RWPE1 (cell line): ENCODE data around the gene PPIB.

Experiments used
- CTCF ChIA-PET: fragments of 350-600 bp; sonication (Branson Sonifier 250); formaldehyde crosslinking; extraction: SDS; loops from one replicate; lab custom pipeline; 2021; lab: Yijun Ruan, JAX
- POLR2A ChIA-PET: fragments of 400-600 bp; formaldehyde crosslinking; extraction: SDS; loops from one replicate; lab custom pipeline; 2020; ENCODE audit warnings: antibody characterized with exemption; ENCODE audit not compliant: low non-redundant PET; lab: Yijun Ruan, JAX
- DNase-seq: peaks from one replicate; pipeline ENCODE4 v3.0.0; 2012; ENCODE audit warnings: low spot score
- H3K27ac ChIP-seq: fragments of 450-650 bp; 2 replicates; pipeline ENCODE4 v1.5.1; 2017
- TF ChIP-seq, protein P1 (sequence below): fragments of 450-650 bp; conservative IDR thresholded peaks from 2 replicates; pipeline ENCODE4 v1.5.1; 2017; ENCODE audit warnings: low read depth, mild to moderate bottlenecking

The PPIB gene

DNA sequence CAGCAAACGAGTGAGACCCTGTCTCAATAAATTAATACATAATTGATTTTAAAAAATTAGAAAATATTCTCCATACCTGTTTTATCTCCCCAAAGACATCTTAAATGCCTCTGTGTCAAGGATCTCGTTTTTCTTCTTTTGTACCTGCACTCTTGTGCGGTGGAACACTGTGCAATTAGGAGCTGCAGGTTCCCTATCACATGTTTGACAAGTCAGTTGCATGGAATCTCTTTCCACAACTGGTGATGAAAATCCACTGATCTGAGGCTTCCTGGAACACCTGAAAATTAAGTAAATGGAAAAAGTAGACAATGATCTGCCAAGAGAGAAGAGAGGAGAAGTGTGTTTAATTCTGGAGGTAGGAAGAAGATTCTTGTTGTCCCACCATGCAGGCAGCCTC, 14.2 kb downstream of the PPIB start:
- TF ChIP-seq, protein P1, sequence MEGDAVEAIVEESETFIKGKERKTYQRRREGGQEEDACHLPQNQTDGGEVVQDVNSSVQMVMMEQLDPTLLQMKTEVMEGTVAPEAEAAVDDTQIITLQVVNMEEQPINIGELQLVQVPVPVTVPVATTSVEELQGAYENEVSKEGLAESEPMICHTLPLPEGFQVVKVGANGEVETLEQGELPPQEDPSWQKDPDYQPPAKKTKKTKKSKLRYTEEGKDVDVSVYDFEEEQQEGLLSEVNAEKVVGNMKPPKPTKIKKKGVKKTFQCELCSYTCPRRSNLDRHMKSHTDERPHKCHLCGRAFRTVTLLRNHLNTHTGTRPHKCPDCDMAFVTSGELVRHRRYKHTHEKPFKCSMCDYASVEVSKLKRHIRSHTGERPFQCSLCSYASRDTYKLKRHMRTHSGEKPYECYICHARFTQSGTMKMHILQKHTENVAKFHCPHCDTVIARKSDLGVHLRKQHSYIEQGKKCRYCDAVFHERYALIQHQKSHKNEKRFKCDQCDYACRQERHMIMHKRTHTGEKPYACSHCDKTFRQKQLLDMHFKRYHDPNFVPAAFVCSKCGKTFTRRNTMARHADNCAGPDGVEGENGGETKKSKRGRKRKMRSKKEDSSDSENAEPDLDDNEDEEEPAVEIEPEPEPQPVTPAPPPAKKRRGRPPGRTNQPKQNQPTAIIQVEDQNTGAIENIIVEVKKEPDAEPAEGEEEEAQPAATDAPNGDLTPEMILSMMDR = no peak
- no peak for DNase-seq
- ChIA-PET CTCF (no interaction called here), POLR2A (no interaction called here)
- no peak overlapping the region for H3K27ac ChIP-seq

DNA sequence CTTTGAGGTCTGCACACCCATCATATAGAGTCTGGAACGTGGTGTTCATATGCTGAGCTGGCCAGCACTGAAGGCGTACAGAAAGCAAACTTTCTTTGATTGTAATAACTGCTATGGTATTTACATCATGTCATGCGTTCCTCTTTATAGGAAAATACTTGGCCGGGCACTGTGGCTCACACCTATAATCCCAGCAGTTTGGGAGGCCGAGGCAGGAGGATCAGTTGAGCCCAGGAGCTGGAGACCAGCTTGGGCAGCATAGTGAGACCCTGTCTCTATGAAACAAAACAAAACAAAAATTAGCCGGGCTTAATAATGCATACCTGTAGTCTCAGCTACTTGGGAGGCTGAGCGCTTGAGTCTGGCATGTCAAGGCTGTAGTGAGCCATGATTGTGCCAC, 14.7 kb downstream of the PPIB start:
- H3K27ac ChIP-seq = no peak overlapping the region
- no peak for DNase-seq
- TF ChIP-seq, protein P1 = no peak
- POLR2A ChIA-PET = no interaction called here
- CTCF ChIA-PET = interaction anchor here (1.4 kb wide), 1 partner anchor 16 kb away, joined by 4 read pairs; no protein-coding TSS in a partner anchor

DNA sequence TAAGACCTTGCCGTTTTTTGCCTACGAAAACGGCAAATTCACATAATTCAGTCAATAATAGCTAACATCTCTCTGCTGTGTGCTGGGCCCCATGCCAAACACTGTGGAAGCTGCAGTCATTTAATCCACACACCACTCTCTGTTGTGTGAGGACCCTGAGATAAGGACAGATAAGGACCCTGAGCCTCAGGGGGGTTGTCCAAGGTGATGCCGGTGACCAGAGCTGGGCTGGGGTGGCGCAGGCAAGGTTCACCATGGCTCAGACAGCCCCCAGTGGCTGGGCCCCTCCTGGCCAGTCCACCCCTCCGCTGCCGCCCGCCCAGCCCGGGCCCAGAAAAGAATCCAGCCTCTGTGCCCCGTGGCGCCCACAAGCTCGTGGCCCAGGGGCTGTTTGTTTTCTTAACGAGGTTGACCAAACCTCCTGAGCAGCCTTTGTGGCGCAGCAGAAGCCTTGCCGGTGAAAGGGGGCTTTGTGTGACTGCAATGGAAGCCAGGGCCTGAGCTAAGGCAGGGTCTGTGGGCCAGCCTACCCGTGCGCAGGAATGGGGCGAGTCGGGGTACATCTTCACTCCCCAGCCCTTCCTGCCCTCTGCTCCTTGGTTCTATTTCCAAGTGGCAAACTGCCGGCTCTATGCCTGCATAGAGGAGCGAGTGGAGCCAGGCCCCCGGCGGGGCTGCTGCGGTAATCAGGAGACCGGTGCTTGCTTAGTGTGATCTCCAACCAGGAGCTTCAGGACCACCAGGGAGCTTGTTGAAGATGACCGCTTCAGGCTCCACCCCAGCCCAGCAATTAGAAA, 15.7 kb downstream of the PPIB start:
- ChIA-PET POLR2A (interaction anchor here (0.6 kb wide), 1 partner anchor 8 kb away, joined by 9 read pairs; no protein-coding TSS in a partner anchor), CTCF (interaction anchor here (1.2 to 1.4 kb wide), 2 partner anchors 15 to 395 kb away, joined by 3 to 4 read pairs; no protein-coding TSS in a partner anchor)
- DNase-seq = no peak

DNA sequence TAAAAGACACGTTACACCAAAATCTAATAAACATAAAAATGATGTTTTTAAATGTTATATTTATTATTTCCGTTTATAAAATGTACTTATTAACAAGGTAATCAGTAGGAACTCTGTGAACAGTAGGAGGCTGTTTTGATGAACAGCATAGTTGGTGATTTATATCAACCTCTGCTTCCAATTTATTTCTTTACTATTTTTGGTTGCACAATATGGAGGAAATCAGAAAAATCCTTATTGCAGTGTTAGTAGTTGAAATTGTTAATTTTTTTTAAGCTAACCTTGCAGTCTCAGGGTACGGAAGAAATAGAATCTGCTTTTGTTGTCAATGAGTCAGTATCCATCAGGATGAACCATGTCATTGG, 16.3 kb downstream of the PPIB start:
- CTCF ChIA-PET = interaction anchor here (1.2 kb wide), 1 partner anchor 394 kb away, joined by 3 read pairs; no protein-coding TSS in a partner anchor

More for the DNA sequence above, 15.7 kb downstream of the PPIB start:
- H3K27ac ChIP-seq = no peak overlapping the region
- TF ChIP-seq, protein P1 = no peak

DNA sequence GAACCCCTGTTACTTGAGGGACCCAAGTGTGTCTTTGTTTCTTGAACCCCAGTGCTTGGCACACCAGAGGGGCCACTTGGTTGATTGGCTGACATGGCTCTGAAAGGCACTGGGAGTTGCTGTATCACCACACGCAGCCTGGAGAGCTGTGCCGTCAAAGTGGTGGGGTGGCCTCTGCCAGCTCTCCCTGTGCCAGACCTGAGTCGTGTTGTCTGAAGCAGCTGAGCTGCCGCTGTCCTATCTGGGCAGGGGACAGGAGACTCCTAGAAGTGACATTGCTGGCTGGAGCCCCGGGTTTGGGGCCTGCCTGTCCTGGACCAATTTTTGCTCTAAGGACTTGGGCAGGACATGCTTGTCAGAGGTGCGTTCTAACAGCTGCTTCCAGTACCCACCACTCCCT, 16.8 kb downstream of the PPIB start:
- TF ChIP-seq, protein P1 = no peak
- no peak for DNase-seq
- CTCF ChIA-PET = interaction anchor here (1.2 kb wide), 1 partner anchor 394 kb away, joined by 3 read pairs; no protein-coding TSS in a partner anchor
- H3K27ac ChIP-seq = no peak overlapping the region
- POLR2A ChIA-PET = interaction anchor here (0.5 to 0.6 kb wide), 2 partner anchors 10 to 69 kb away, joined by 6 to 9 read pairs; no protein-coding TSS in a partner anchor

More for the DNA sequence above, 16.3 kb downstream of the PPIB start:
- TF ChIP-seq, protein P1 = no peak
- POLR2A ChIA-PET = interaction anchor here (0.6 kb wide), 1 partner anchor 9 kb away, joined by 9 read pairs; no protein-coding TSS in a partner anchor
- no peak overlapping the region for H3K27ac ChIP-seq
- DNase-seq = no peak

DNA sequence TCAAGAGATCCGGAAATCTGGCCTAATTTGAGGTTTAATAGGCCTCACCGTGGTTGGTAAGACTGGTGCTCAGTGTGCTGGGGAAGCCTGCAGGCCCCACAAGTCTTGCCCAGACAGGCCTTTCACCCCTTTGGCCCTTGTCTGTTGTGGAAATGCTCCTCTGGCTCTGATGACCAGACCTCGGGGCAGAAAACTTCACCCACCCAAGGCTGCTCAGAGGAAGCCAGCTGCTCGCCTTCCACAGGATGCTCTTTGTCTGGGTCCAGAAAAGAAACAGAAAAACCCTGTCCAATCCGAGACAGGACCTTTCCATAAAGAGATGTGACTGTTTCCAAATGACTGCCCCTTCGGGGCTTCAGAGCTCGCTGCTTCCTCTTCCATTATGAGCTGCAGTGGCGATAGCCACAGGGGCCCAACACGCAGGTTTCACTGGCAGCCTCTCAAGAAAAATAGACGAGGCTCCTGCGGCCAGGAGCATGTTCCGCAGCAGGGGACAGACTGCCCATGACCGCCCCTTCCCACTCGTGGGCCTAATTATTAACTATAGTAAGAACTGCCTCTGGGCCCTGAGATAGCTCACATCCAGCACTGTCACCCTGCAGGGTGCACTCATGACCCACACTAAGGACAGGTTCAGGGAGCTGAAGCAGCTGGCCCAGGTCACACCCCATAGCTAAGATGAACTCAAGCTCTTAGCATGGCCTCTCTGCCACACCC, 18.1 kb downstream of the PPIB start:
- no peak for DNase-seq
- TF ChIP-seq, protein P1 = no peak
- peak overlapping the region; percentile 38 for H3K27ac ChIP-seq
- ChIA-PET POLR2A (no interaction called here), CTCF (interaction anchor here (0.5 to 1.1 kb wide), 4 partner anchors 8 to 501 kb away, joined by 3 to 7 read pairs (median 4); no protein-coding TSS in a partner anchor)
